BE2C (cell line): ENCODE measurements around the gene RRP1.

ENCODE experiments used
- DNase-seq: peaks from one replicate; pipeline ENCODE4 v3.0.0-alpha.2; 2020
- H3K27me3 ChIP-seq: fragments of 250-450 bp; sonication (Bioruptor Pico); 2 replicates; pipeline ENCODE4 v1.5.1; 2020; ENCODE audit warnings: mild to moderate bottlenecking
- H3K36me3 ChIP-seq: fragments of 250-450 bp; sonication (Bioruptor Pico); 2 replicates; pipeline ENCODE4 v1.5.1; 2020; ENCODE audit warnings: mild to moderate bottlenecking
- H3K4me1 ChIP-seq: fragments of 250-450 bp; sonication (Bioruptor Pico); 2 replicates; pipeline ENCODE4 v1.5.1; 2020
- H3K4me3 ChIP-seq: 2 replicates; pipeline ENCODE4 v1.5.1; 2011; ENCODE audit warnings: low read depth, low read length
- H3K9me3 ChIP-seq: fragments of 250-450 bp; sonication (Bioruptor Pico); 2 replicates; pipeline ENCODE4 v1.5.1; 2020
- CTCF ChIP-seq: IDR thresholded peaks from 2 replicates; pipeline ENCODE4 v1.5.1; 2012; ENCODE audit warnings: mild to moderate bottlenecking, low read depth, low read length

RRP1 gene

GRCh38 chr21:43811262-43812105 lies 22.1 kb downstream of the RRP1 start:
- Histone ChIP-seq H3K27me3 (no peaks in the 10 kb centered on the region), H3K9me3 (no peaks in the 10 kb centered on the region), H3K4me1 (peaks cover 6% of the 10 kb centered on the region), H3K36me3 (no peaks in the 10 kb centered on the region), H3K4me3 (no peak overlapping the region)
- no peak for DNase-seq
- no peak for TF ChIP-seq CTCF

- Histone ChIP-seq H3K27me3 (no peaks in the 10 kb centered on the region), H3K36me3 (no peaks in the 10 kb centered on the region), H3K4me3 (peak overlapping the region; percentile 20; the same call in 1 of the 2 replicates), H3K9me3 (no peaks in the 10 kb centered on the region), H3K4me1 (peaks cover 6% of the 10 kb centered on the region)
- DNase-seq = no peak
- TF ChIP-seq CTCF = no peak
Observed at GRCh38 chr21:43812139-43812821, 22.9 kb downstream of the RRP1 start.

GRCh38 chr21:43812957-43813655 lies 23.7 kb downstream of the RRP1 start:
- Histone ChIP-seq H3K4me1 (peaks cover 6% of the 10 kb centered on the region), H3K4me3 (no peak overlapping the region), H3K36me3 (no peaks in the 10 kb centered on the region), H3K9me3 (no peaks in the 10 kb centered on the region), H3K27me3 (no peaks in the 10 kb centered on the region)
- no peak for TF ChIP-seq CTCF
- DNase-seq = no peak

GRCh38 chr21:43813656-43813980 lies 24.2 kb downstream of the RRP1 start:
- H3K36me3 ChIP-seq = no peaks in the 10 kb centered on the region
- H3K4me1 ChIP-seq = peaks cover 6% of the 10 kb centered on the region
- no peaks in the 10 kb centered on the region for H3K27me3 ChIP-seq
- DNase-seq = no peak
- no peak overlapping the region for H3K4me3 ChIP-seq
- no peak for TF ChIP-seq CTCF
- H3K9me3 ChIP-seq = no peaks in the 10 kb centered on the region

GRCh38 chr21:43814215-43815106 lies 25.1 kb downstream of the RRP1 start:
- Histone ChIP-seq H3K4me3 (no peak overlapping the region), H3K27me3 (no peaks in the 10 kb centered on the region), H3K4me1 (peaks cover 6% of the 10 kb centered on the region), H3K9me3 (no peaks in the 10 kb centered on the region), H3K36me3 (no peaks in the 10 kb centered on the region)
- no peak for DNase-seq
- TF ChIP-seq CTCF = no peak
